HepG2 (cell line): ENCODE data around the gene FOXL3. TPM values are rescaled to one million over a fixed set of nuclear protein-coding genes. Genes with fewer than 3 reads are reported as not detected.

ENCODE experiments used
- ATAC-seq: fragments of 200-7000 bp; cut with Tn5 transposase; 3 replicates; pipeline ENCODE4 v1.9.1; 2020; ENCODE audit warnings: mild to moderate bottlenecking, moderate library complexity
- BruUV-seq: library from RNA; stranded (reverse); fragments of 400-500 nt; replicated peaks from 2 replicates; lab custom pipeline; 2021; lab: Mats Ljungman, UMichigan
- CTCF ChIA-PET: fragments of 300-600 bp; formaldehyde crosslinking; extraction: SDS; loops from one replicate; lab custom pipeline; 2021; ENCODE audit warnings: low total read pairs, inconsistent platforms, low intra/inter-chr PET ratio; lab: Yijun Ruan, JAX
- POLR2A ChIA-PET: fragments of 350-600 bp; sonication (Branson Sonifier 250); formaldehyde crosslinking; loops from one replicate; lab custom pipeline; 2020; ENCODE audit warnings: antibody characterized with exemption, inconsistent platforms; lab: Yijun Ruan, JAX
- DNase-seq: peaks from one replicate; pipeline ENCODE4 v3.0.0-alpha.2; 2015; ENCODE audit warnings: low spot score
- FAIRE-seq: peaks from 3 replicates; lab custom pipeline; 2011; peaks lifted over from hg19 to GRCh38; lab: Jason Lieb, UNC
- H2AFZ ChIP-seq: one replicate; pipeline ENCODE4 v1.6.1; 2011; ENCODE audit warnings: low read length, inconsistent platforms
- H3K27ac ChIP-seq: fragments of 300-600 bp; 3 replicates; pipeline ENCODE4 v1.8.0; 2011; ENCODE audit warnings: mixed run types, mild to moderate bottlenecking, mixed read lengths, low read length, inconsistent platforms; ENCODE audit not compliant: insufficient read depth; ENCODE audit errors: extremely low read length
- H3K27me3 ChIP-seq, 2 experiments: fragments of 200-600 bp in 1 of 2; 2 replicates in 1 of 2; 3 replicates in 1 of 2; pipeline versions ENCODE4 v1.6.0 to v1.8.0; 2011; ENCODE audit warnings: low read length in 2 of 2, mild to moderate bottlenecking in 2 of 2, moderate library complexity in 2 of 2, inconsistent platforms in 1 of 2; ENCODE audit not compliant: insufficient read depth in 2 of 2, control insufficient read depth in 1 of 2
- H3K36me3 ChIP-seq, 2 experiments: fragments of 200-600 bp in 1 of 2; replicated peaks in 1 of 2; 2 replicates in 1 of 2; 3 replicates in 1 of 2; pipeline versions ENCODE4 v1.5.1 to v1.8.0; 2011; ENCODE audit warnings: low read length in 2 of 2, inconsistent platforms in 1 of 2; ENCODE audit not compliant: insufficient read depth in 2 of 2, control insufficient read depth in 1 of 2
- H3K4me1 ChIP-seq: 2 replicates; pipeline ENCODE4 v1.5.1; 2012; ENCODE audit warnings: low read length, inconsistent platforms; ENCODE audit not compliant: insufficient read depth
- H3K4me2 ChIP-seq: 2 replicates; pipeline ENCODE4 v1.6.0; 2011; ENCODE audit warnings: low read depth, low read length, inconsistent platforms
- H3K4me3 ChIP-seq, 3 experiments: fragments of 200-600 bp in 1 of 3; sonication (generic), shearing (Covaris generic) in 1 of 3; replicated peaks in 1 of 3; 2 replicates each; pipeline ENCODE4 v1.5.1; 2011 to 2016; ENCODE audit warnings: low read length in 3 of 3, inconsistent platforms in 2 of 3, low read depth in 2 of 3, mild to moderate bottlenecking in 2 of 3, control low read depth in 1 of 3, mixed read lengths in 1 of 3; ENCODE audit not compliant: insufficient read depth in 1 of 3
- H3K79me2 ChIP-seq: one replicate; pipeline ENCODE4 v1.6.1; 2011; ENCODE audit warnings: low read length, inconsistent platforms; ENCODE audit not compliant: insufficient read depth
- H3K9ac ChIP-seq: 2 replicates; pipeline ENCODE4 v1.6.0; 2011; ENCODE audit warnings: mild to moderate bottlenecking, low read depth, low read length, inconsistent platforms; ENCODE audit not compliant: insufficient read depth
- H3K9me3 ChIP-seq: 2 replicates; pipeline ENCODE4 v1.5.1; 2012; ENCODE audit warnings: mild to moderate bottlenecking, low read length
- H4K20me1 ChIP-seq: 2 replicates; pipeline ENCODE4 v1.6.0; 2011; ENCODE audit warnings: inconsistent platforms, mild to moderate bottlenecking, low read length, moderate library complexity; ENCODE audit not compliant: insufficient read depth
- AGO2 ChIP-seq: fragments of 200-400 bp; formaldehyde crosslinking; optimal IDR thresholded peaks from 2 replicates; pipeline ENCODE3; 2017; ENCODE audit warnings: mild to moderate bottlenecking, low read depth, low read length, moderate library complexity
- ARNT ChIP-seq: fragments of 450-650 bp; IDR thresholded peaks from 2 replicates; pipeline ENCODE4 v1.6.1; 2017
- SYNCRIP ChIP-seq: fragments of 200-400 bp; formaldehyde crosslinking; IDR thresholded peaks from 2 replicates; pipeline ENCODE4 v1.6.1; 2018; ENCODE audit warnings: mild to moderate bottlenecking, low read depth, low read length; ENCODE audit not compliant: insufficient read depth
- WGBS: methylation state at CpG from one replicate; pipeline ENCODE4 v1.1.6; 2017; ENCODE audit warnings: low lambda C conversion rate; 5-methylcytosine and 5-hydroxymethylcytosine counted together
- in situ Hi-C: cut with HindIII; loops from 2 replicates; pipeline ENCODE4 v1.10.0; 2017; ENCODE audit warnings: low pct_unique_long_range_greater_than_20kb; ENCODE audit not compliant: extremely low pct_ligation_motif_present
- intact Hi-C: fragments of 100-400 bp; cut with micrococcal nuclease; formaldehyde crosslinking; loops from one replicate; pipeline ENCODE4 v1.10.0; 2022; ENCODE audit not compliant: unreplicated experiment
- polyA plus RNA-seq, 8 experiments: library from polyadenylated mRNA; depleted of rRNA in 3 of 8; stranded (reverse) in 7 of 8; unstranded in 1 of 8; fragments of >200 nt; fragmentation: Illumina TruSeq in 4 of 8; extraction: Trizol in 4 of 8; gene quantifications; 2 replicates each; pipeline versions ENCODE4 v1.2.1 to v1.2.3, GENCODE V29; 2011 to 2016; ENCODE audit warnings: low read depth in 4 of 8, missing spikeins in 1 of 8, mixed read lengths in 1 of 8; ENCODE audit not compliant: insufficient read depth in 1 of 8
- total RNA-seq, 5 experiments: library from RNA; depleted of rRNA; stranded (reverse); fragments of >200 nt; fragmentation: Illumina TruSeq; extraction: Trizol; gene quantifications; 2 replicates each; pipeline ENCODE4 v1.2.3, GENCODE V29; 2016; ENCODE audit warnings: low read depth in 1 of 5

Gene FOXL3
- total and polyA plus RNA-seq, 2 of the 13 experiments (the other 11 are each of a cell fraction or from before 2014, with no cell fraction given), result not detected

DNA sequence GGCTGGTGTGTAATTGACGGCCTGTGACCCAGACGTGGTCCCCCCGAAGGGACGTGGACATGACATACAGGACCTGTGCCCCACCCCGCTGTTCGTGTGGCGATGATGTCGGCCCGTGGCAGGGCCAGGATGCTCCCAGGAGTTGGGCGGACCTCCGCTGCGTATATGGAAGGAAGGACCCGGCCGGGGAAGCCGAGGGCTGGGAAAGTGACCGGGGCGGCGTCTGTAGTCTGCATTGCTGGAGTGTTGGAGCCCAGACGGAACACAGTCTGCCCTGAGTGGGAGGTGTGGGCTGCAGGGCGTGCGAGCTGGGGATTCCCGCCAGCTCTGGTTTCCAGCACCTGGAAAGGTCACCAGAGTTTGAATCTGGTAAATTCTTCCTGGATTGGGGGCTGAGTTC is 45.0 kb upstream of the FOXL3 start:
- DNase-seq, result no peak
- Histone ChIP-seq H3K27ac (no peak overlapping the region), H3K9me3 (no peaks in the 10 kb centered on the region), H4K20me1 (no peaks in the 10 kb centered on the region), H3K4me3 (no peak overlapping the region)
- CTCF ChIA-PET, result no interaction called here
- BruUV-seq, result no TSS peak
- in situ Hi-C loops, result no loop called here
- TF ChIP-seq AGO2, result peak; percentile 30
- TF ChIP-seq ARNT, result no peak
- TF ChIP-seq, all 625 proteins: peak for 1
- Histone ChIP-seq H2AFZ (no peak overlapping the region), H3K36me3 (peaks cover 17 to 55% of the 10 kb centered on the region in 2 experiments; a peak in 4 of 5 replicates), H3K9ac (no peak overlapping the region), H3K27me3 (no peaks in the 10 kb centered on the region), H3K4me1 (no peaks in the 10 kb centered on the region), H3K4me2 (no peak overlapping the region), H3K79me2 (no peaks in the 10 kb centered on the region)
- no peak for FAIRE-seq
- no peak for ATAC-seq
- intact Hi-C loops, result no loop called here
- POLR2A ChIA-PET, result no interaction called here
- 97% methylated on average over 22 of the region's 22 CpGs for WGBS

DNA sequence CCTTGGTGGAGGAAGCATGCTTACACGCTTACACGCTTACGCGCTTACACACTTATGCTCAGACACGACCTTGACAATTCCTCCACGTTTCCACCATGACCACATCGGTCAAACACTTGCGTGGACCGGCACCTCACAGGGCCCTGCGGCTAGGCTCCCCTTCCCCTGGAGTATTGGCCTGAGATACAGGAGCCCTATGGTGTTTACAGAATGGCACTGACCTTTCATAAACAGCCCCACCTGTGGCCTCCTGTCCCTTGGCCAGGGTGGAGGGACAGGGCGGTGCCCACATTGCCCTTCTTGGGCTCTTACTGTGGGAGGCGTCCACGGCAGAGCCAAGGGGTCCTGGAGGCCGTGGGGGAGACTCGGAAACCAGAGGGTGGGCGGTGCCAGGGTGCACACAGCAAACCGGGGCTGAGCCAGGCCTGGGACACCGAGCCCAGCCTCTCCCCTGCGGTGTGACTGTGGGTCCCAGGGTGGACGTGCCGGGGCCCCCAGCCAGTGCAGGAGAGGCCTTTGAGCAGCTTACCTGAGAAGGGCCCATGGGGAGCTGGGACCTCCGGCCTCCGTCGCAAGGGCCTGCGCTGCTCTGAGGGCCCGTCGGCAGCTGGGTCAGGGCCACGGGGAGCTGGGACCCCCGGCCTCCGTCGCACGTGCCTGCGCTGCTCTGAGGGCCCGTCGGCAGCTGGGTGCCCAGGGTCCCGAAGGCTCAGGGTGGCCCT is 44.2 kb upstream of the FOXL3 start:
- ChIA-PET CTCF (no interaction called here), POLR2A (no interaction called here)
- in situ Hi-C loops (no loop called here), intact Hi-C loops (no loop called here)
- Histone ChIP-seq H3K79me2 (no peaks in the 10 kb centered on the region), H3K9ac (no peak overlapping the region), H3K9me3 (no peaks in the 10 kb centered on the region), H3K36me3 (peaks cover 19 to 62% of the 10 kb centered on the region in 2 experiments; a peak in 4 of 5 replicates), H3K4me3 (no peak overlapping the region), H3K4me2 (no peak overlapping the region), H3K4me1 (no peaks in the 10 kb centered on the region), H4K20me1 (no peaks in the 10 kb centered on the region), H3K27me3 (no peaks in the 10 kb centered on the region), H3K27ac (no peak overlapping the region), H2AFZ (no peak overlapping the region)
- ATAC-seq (no peak; the same call in 1 of the 3 replicates), FAIRE-seq (no peak), DNase-seq (no peak)
- 97% methylated on average over 17 of the region's 36 CpGs for WGBS
- BruUV-seq, result no TSS peak
- TF ChIP-seq SYNCRIP (no peak), AGO2 (peak; percentile 34)
